Uterus (tissue), 2 donors: ENCODE data around the gene KCNH1.

Experiments used
- POLR2A ChIP-seq, 2 donors: fragments of 450-650 bp; IDR thresholded peaks; one replicate each; pipeline ENCODE4 v1.6.1; 2016; ENCODE audit warnings: antibody characterized with exemption in 2 of 2, mild to moderate bottlenecking in 1 of 2, moderate library complexity in 1 of 2
- TF ChIP-seq, protein P1 (sequence below), 4 experiments: fragments of 200-600 bp in 2 of 4; fragments of 450-650 bp in 2 of 4; sonication (generic) in 2 of 4; IDR thresholded peaks; one replicate each; pipeline ENCODE4 v1.5.1; 2016 to 2019; ENCODE audit warnings: antibody characterized with exemption in 4 of 4, mild to moderate bottlenecking in 2 of 4, moderate library complexity in 1 of 4

DNA sequence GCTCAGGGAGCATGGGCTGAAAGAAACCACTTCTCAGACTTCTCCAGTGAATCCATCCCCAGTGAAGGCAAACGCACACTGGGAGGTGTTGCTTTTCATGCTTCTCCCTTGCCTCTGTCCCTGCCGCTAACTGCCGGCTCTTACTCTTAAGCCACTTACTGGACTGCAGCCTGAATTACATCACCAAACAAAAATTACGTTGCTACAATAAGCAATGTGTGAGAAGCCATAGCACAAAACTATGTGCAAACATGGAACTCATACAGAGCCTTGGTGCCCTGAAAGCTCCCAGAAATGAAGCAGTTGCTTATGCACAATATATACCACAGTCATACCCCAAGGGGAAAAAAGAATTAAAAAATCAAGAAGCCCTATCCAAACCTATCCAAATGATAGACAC, 375.2 kb downstream of the KCNH1 start:
- TF ChIP-seq, protein P1, sequence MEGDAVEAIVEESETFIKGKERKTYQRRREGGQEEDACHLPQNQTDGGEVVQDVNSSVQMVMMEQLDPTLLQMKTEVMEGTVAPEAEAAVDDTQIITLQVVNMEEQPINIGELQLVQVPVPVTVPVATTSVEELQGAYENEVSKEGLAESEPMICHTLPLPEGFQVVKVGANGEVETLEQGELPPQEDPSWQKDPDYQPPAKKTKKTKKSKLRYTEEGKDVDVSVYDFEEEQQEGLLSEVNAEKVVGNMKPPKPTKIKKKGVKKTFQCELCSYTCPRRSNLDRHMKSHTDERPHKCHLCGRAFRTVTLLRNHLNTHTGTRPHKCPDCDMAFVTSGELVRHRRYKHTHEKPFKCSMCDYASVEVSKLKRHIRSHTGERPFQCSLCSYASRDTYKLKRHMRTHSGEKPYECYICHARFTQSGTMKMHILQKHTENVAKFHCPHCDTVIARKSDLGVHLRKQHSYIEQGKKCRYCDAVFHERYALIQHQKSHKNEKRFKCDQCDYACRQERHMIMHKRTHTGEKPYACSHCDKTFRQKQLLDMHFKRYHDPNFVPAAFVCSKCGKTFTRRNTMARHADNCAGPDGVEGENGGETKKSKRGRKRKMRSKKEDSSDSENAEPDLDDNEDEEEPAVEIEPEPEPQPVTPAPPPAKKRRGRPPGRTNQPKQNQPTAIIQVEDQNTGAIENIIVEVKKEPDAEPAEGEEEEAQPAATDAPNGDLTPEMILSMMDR (IDR thresholded peaks at IDR 0.05): no peak
- TF ChIP-seq POLR2A (IDR thresholded peaks at IDR 0.05): no peak
